ENCODE data around the gene HBA2.

DNA sequence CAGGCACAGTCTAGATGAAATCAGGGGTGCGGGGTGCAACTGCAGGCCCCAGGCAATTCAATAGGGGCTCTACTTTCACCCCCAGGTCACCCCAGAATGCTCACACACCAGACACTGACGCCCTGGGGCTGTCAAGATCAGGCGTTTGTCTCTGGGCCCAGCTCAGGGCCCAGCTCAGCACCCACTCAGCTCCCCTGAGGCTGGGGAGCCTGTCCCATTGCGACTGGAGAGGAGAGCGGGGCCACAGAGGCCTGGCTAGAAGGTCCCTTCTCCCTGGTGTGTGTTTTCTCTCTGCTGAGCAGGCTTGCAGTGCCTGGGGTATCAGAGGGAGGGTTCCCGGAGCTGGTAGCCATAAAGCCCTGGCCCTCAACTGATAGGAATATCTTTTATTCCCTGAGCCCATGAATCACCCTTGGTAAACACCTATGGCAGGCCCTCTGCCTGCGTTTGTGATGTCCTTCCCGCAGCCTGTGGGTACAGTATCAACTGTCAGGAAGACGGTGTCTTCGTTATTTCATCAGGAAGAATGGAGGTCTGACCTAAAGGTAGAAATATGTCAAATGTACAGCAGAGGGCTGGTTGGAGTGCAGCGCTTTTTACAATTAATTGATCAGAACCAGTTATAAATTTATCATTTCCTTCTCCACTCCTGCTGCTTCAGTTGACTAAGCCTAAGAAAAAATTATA, 5.4 kb downstream of the HBA2 start:
- TF ChIP-seq POLR2A (IDR thresholded peaks at IDR 0.05) (no peak), EP300 (IDR thresholded peaks at IDR 0.05) (no peak)
- TF ChIP-seq, protein P1, sequence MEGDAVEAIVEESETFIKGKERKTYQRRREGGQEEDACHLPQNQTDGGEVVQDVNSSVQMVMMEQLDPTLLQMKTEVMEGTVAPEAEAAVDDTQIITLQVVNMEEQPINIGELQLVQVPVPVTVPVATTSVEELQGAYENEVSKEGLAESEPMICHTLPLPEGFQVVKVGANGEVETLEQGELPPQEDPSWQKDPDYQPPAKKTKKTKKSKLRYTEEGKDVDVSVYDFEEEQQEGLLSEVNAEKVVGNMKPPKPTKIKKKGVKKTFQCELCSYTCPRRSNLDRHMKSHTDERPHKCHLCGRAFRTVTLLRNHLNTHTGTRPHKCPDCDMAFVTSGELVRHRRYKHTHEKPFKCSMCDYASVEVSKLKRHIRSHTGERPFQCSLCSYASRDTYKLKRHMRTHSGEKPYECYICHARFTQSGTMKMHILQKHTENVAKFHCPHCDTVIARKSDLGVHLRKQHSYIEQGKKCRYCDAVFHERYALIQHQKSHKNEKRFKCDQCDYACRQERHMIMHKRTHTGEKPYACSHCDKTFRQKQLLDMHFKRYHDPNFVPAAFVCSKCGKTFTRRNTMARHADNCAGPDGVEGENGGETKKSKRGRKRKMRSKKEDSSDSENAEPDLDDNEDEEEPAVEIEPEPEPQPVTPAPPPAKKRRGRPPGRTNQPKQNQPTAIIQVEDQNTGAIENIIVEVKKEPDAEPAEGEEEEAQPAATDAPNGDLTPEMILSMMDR (IDR thresholded peaks at IDR 0.05): no peak

Data from upper lobe of left lung (tissue), 4 donors.